Activated CD8-positive, alpha-beta memory T cell treated with anti-CD3 and anti-CD28 coated beads for 36 hours (primary cell): ENCODE results near the gene GALNT2. TPM values are rescaled to one million over a fixed set of nuclear protein-coding genes. Genes with fewer than 3 reads are reported as not detected.

Source experiments
- CTCF ChIA-PET: fragments of 350-600 bp; sonication (Branson Sonifier 250); formaldehyde crosslinking; loops from one replicate; lab custom pipeline; 2021; ENCODE audit warnings: antibody characterized with exemption; lab: Charles Lee
- POLR2A ChIA-PET: fragments of 350-600 bp; sonication (Branson Sonifier 250); formaldehyde crosslinking; loops from one replicate; lab custom pipeline; 2021; ENCODE audit warnings: antibody characterized with exemption; lab: Charles Lee
- total RNA-seq, 2 experiments: library from RNA; stranded (reverse); gene quantifications; one replicate each; pipeline ENCODE4 v1.2.3, GENCODE V29; 2021

GALNT2 gene
- total RNA-seq, 2 experiments from 2014 or later = 66.2 to 70.1 TPM

DNA sequence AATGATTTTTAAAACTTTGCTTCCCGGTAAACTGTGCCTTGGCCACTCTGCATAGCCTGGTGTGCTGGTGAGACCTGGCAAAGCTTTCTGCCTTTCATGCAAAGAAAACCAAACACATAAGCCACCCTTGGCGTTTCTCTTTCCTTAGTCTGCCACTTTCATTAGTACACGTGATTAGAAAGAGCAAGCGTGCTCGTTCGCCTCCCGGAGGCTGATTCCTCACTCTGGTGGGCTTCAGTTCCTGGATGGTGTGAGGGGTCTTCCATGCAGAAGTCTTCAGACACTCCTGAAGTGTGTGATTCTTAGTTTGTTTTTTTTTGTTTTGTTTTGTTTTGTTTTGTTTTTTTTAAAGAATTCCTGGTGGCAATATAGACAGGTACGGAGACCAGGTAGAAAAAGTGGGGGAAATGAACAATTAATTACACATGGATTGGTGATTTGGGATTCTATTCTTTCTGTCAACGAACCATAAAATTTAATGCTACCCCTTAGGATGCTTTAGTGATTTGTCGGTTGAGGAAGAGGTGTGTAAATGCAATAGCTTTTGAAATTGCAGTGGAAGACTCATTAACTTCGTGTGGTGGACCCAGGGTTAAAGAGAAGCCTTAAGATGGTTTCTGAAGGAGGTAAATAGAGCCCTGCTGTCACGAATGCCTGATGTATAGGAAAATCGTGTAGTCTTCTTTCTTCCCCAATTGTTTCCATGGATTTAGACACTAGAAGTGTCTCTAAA, 2.1 kb downstream of the GALNT2 start:
- ChIA-PET POLR2A (no interaction called here), CTCF (interaction anchor here (0.9 kb wide), 1 partner anchor 41 kb away, joined by 3 read pairs; no protein-coding TSS in a partner anchor)

DNA sequence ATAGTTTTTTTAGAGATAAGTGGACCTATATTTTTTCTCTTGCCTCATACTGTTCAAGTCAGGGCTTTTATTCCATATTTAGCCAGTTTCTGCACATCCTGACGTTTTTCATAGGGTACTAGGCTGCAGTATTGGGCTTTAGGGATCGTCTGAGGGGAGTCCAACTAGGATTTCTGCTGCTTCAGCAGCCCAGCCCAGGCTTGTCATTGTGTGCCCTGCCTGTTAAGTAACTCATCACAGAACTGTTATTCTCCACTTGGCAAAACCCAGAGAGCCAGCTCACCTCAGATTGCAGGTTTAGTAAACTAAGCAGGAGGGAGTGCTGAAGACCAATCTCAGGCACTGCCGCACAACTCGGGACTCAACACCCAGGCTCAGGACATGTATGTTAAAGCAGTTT, 2.8 kb downstream of the GALNT2 start:
- POLR2A ChIA-PET = no interaction called here
- CTCF ChIA-PET = interaction anchor here (0.6 to 0.9 kb wide), 3 partner anchors 40 to 233 kb away, joined by 3 read pairs; no protein-coding TSS in a partner anchor

DNA sequence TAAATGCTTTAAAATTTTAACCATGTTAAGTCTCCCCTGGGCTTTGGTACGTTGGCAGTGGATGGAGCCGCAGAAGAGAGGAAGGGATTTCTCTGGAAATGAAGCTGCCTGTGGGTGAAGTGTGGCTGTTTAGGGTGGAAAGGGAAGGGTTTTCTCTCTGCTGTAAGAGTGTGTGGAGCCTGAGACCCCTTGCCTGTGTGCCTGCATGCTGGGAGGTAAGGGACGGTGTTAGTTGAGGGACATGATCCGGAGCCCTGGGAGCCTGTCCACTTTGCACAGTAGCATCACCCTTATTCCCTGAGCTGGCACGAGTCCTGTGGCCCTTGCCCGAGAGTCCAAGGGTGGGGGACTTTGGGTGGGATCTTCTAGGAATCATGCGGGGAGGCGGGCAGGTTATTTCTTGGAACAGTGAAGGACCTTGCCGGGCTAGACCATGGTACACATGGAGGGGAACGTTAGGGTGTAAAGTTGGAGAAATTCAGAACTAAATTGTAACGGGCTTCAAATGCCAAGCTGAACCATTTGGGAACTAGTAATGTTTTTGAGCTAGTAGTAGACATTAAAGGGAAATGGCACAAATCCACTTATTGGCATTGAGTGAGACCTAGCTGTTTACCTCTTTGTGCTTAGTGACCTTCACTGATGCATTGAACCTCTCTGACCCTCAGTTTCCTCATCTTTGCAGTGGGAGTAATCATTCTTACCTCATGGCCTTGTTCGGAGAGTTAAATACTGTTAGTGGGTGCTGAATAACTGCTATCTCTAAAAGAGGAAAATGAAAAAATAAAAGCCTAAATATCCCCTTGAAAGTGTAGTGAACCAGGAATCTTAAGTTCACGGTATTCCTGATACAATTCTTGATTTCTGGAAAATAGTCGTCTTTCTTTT, 3.5 kb downstream of the GALNT2 start:
- CTCF ChIA-PET = interaction anchor here (0.6 to 0.7 kb wide), 3 partner anchors 97 to 232 kb away, joined by 3 to 4 read pairs (median 3); no protein-coding TSS in a partner anchor
- POLR2A ChIA-PET = no interaction called here

DNA sequence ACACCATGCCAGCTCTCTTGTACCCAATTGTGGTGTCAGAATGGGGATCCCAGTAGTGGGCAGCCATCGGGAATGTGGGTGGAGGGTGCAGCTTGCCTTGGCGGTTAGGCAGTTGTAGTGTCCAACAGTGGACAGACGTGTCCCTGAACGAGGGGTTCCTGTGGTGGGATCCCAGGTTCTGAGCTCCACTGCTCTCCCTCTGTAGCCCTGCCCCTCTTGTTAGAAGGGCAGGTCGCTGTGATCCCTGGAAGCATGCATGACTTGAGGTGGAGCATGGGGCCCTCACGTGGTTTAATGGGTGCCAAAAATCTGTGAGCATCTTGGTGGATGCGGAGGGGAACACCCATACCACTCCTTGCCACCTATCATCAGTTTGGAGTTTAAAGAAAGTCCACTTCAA, 4.3 kb downstream of the GALNT2 start:
- POLR2A ChIA-PET = interaction anchor here (0.7 kb wide), 1 partner anchor 907 kb away, joined by 9 read pairs; the partner anchor contains the start of genes ARV1 and TTC13

DNA sequence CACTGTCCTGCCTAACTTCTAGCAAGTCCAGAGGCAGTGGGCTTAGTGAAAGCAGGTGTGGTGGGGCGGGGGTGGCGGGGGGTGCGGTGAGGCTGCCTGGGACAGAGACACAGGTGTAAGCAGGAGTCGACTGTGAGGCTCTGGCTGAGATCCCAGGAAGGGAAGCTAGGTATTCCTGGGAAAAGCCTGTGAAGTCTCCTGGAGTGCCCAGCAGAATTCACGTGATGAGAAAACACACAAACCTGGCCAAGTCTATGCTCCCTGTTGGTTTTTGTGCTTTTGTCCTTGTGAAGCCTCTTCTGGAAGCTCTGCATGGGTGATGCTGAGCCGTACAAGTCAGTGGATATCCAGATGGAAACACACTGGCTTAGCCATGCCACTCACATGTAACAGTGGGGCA, 5.3 kb downstream of the GALNT2 start:
- POLR2A ChIA-PET = interaction anchor here (0.6 kb wide), 1 partner anchor 138 kb away, joined by 4 read pairs; no protein-coding TSS in a partner anchor
- CTCF ChIA-PET = interaction anchor here (0.7 kb wide), 1 partner anchor 248 kb away, joined by 3 read pairs; no protein-coding TSS in a partner anchor

More for the DNA sequence above, 4.3 kb downstream of the GALNT2 start:
- CTCF ChIA-PET = interaction anchor here (0.7 kb wide), 1 partner anchor 249 kb away, joined by 3 read pairs; no protein-coding TSS in a partner anchor

DNA sequence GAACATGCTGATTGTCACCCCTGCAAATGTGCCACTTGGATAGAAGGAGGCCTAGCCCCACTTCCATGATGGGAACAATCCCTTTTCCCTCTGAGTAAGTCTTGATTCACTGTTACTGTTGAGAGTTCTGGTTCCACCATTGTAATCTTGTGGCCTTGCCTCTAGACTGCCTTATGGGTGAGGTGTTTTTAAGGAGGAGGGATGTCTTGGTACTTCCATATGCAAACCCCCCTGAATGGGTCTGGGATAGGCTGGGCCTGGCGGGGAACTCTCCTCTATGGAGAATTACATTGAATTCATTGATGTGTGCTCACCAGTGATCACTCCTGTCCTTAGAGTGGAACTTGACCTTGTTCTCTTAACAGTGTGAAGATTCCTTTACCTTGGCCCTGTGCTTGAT, 5.8 kb downstream of the GALNT2 start:
- CTCF ChIA-PET = no interaction called here
- POLR2A ChIA-PET = no interaction called here

DNA sequence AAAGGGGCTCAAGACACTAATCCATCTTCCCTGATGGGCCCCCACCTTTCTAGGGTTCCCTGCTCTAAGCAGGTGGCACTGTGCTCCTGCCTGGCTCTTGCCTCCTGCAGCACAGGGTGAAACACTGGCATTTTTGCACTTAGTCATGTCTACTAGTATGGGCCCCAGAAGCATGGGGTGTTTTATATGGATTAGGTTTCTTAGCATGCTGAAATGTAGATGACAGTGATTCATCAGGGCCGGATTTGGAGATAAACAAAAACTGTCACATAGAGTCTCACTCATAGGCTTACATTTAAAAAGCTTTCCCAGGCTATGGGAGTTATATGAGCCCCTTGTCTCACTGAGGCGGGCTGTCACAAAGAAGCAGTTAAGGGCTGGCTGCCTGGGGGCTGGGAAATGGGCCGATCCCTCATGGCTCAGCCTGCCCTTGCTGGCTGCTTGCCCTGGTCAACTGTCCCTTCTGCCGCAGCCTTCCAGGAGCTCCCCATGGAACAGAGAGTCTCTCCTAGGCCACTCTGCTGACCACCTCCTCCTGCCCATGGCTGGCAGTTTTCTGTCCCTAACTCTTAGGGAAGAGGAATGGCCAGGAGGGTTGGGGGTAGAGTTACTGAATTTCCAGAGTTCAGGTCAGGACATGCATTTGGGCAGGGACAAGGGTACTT, 6.5 kb downstream of the GALNT2 start:
- CTCF ChIA-PET = no interaction called here
- POLR2A ChIA-PET = no interaction called here

DNA sequence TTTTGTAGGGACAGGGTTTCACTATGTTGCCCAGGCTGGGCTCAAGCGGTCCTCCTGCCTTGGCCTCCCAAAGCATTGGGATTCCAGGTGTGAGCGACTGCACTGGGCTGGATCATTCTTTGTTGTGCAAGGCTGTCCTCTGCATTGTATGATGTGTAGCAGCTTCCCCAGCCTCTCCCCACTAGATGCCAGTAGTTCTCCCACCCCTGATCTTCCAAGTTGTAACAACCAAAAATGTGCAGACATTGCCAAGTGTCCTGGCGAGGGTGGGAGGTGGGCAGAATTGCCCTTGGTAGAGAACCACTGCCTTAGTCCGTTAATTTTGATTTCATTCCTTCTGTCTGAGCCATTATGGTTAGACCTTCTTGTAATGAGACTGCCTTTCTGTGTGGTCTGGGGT, 7.2 kb downstream of the GALNT2 start:
- ChIA-PET CTCF (no interaction called here), POLR2A (no interaction called here)

DNA sequence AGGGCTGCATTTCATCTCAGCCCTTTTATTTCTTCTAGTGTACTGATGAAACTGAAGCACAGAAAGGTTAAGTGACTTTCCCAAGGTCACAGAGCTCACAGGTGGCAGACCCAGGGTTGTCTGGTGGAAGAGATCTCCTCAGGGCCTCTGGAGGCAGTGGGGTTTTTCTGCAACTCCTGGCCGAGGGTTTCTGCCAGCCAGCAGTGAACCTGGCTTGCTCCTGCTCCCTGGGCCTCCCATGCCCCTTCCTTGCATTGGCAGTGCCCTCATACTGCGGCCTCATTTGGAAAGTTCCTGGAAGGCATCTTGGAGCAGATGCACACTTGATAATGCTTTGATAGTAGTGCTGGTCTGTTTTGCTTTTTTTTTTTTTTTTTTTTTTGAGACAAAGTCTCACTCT, 7.7 kb downstream of the GALNT2 start:
- POLR2A ChIA-PET = no interaction called here
- CTCF ChIA-PET = no interaction called here

DNA sequence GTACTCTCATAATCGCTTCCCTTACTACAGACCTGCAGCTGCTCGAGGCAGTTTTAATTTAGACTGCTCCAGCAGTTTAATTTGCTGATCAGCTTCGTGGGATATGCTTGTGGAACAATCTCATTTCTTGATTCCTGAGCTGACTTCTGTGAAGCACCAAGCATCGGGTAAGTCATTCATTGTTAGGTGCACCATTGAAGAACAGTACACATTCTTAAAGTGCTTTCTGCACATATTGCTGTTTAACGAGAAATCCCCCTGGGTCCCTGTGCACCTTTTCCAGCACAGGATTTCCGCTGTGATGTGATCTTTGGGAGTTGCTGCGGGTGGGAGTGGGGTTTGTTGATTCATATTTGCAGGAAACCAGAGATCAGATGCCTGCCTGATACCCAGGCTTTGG, 9.1 kb downstream of the GALNT2 start:
- CTCF ChIA-PET = no interaction called here
- POLR2A ChIA-PET = no interaction called here

DNA sequence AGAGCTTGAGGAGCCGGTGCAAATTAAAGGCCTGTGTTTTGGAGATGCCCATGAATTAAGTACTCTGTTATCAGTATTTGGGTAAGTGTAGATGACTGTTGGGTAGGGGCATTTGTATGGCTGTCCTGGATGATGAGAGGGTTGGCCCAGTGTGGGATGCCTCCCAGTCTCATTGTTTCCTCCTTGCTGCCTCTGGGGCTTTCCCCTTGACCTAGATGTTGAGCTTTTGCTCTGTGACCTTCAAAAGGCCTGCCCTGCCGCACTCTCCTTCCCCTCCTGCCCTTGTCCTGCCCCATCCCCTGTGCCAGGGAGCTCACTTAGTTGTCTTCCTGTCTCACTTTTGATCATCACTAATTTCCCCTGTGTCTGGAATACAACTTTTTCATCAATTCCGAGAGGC, 10.0 kb downstream of the GALNT2 start:
- ChIA-PET POLR2A (no interaction called here), CTCF (no interaction called here)

DNA sequence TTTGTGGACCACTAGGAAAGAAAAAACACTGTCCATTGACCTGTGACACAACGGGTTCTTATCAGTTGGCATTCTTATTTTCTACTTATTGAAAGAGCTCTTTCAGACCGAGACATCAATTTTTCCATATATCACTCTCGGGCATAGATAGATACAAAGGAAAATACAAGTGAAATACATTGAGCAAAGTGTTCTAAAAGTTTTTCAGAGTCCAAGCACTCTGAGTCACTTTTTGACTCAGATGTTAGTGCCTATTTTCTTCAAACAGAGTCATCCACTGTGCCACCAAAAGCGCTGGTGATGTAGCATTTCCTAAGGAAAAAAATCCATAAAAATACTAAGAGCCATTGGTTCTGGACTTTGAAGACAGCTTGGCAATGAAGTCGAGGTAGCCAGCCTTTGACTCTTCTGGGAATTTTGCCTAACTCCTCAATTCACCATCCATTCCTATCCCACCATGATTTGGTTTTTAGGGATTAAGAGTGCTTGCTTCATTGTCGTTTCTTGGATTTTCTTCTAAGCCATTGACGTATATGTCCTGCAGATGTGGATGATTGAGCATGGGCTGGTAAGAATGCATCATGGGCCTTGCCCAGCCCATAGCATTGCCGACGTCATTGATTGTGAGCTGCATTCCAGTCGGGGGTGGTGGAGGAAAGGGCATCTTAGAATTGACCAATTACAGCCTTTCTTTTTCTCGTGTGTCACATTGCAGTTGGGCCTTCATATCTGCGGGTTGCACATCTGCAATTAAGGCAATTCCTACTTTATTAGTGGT, 10.6 kb downstream of the GALNT2 start:
- ChIA-PET CTCF (interaction anchor here (1.1 kb wide), 1 partner anchor 32 kb away, joined by 3 read pairs; no protein-coding TSS in a partner anchor), POLR2A (no interaction called here)

DNA sequence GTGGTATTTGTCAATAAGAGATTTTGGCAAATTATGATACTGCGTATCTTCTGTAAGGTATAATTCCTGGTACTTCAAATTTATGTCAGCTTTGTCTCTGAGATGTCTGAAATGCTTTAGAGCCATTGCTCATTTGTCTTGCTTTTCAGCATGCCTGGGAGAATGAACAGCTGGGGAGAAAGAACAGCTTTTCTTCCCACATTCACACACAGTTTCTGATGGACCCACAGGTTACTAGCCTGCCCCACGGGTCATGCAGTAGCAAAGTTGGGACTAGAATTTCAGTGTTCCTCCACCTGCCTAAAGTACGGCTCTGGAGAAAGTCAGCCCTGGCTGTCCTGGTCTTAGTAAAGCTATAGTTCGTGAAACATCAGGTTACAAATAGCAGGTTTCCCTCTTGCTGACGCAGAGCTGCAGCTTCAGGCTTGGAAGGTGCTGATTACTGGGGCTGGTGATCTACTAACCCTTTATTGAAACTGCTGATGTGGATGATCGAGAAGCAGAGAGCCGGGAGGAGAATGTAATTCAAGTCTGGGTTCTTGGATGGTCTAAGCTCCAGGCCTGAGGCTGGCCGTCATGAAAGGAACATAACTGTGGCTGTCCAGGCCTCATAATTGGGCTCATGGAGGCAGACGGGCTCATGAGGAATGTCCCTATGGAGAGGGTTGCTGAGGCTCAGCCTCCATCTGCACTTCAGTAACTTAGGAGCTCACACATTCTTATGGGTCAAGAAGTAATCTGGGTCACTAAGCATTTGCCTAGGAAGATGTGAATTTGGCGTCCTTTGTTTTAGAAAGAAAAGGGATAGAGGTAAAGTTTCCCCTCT, 12.4 kb downstream of the GALNT2 start:
- ChIA-PET CTCF (interaction anchor here (1.2 kb wide), 1 partner anchor 25 kb away, joined by 3 read pairs; no protein-coding TSS in a partner anchor), POLR2A (no interaction called here)

DNA sequence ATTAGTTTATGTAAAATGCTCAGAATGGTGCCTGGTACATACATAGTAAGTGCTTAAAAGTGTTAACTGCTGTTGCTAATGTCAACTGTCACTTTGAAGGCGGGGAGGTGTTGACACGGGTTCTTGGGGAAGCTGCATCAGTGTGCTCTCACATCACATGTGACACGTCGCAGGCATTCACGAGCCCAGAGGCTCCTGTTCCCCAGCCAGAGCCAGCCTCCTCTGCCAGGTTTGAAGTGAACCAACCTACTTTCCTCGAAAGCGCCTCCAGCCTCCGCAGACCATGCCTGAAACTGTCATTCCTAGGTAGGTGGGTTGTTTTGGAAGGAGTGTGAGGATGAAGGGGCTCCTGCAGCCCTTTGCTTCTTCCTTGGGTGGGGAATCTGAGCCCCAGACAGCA, 13.8 kb downstream of the GALNT2 start:
- POLR2A ChIA-PET = interaction anchor here (1.2 kb wide), 1 partner anchor 11 kb away, joined by 3 read pairs; no protein-coding TSS in a partner anchor

DNA sequence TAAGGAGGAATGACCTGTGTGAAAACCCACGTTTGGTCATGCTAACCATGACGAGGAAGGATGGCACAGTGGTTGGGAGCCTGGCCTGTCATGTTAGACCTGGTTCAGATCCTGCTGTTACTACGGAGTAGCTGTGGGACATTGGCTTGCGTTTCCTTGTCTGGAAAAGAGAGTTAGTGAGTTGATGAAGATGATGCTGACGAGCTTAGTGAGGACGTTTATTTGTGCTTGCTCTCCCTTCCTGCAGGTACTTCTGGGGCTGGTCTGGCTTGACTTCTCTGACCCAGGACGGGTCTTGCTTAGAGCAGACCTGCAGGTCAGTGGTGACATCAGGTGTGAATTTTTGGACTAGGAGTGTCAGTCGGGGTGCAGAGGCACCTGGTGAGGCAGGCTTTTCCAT, 14.7 kb downstream of the GALNT2 start:
- ChIA-PET CTCF (interaction anchor here (0.6 kb wide), 1 partner anchor 29 kb away, joined by 3 read pairs; no protein-coding TSS in a partner anchor), POLR2A (no interaction called here)

More for the DNA sequence above, 13.8 kb downstream of the GALNT2 start:
- CTCF ChIA-PET = no interaction called here

DNA sequence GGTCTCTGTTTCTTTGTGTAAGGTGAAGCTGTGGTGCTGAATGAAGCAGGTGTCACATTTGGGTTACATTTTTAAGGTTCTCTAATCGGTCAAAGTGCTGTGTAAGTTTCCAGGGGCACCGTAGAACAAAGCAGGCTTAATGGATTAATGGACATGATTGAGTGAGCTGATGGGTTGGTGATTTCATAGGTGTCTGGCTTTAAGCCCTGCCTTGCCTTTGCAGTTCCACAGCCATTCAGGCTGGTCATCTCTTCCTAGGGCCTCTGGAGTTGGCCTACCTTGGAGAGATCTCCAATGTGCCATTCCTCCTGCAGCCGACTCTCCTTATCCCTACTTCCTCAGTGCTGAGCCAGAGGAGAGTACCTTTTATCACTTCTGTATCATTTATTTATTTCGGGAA, 15.2 kb downstream of the GALNT2 start:
- CTCF ChIA-PET = no interaction called here
- POLR2A ChIA-PET = no interaction called here

DNA sequence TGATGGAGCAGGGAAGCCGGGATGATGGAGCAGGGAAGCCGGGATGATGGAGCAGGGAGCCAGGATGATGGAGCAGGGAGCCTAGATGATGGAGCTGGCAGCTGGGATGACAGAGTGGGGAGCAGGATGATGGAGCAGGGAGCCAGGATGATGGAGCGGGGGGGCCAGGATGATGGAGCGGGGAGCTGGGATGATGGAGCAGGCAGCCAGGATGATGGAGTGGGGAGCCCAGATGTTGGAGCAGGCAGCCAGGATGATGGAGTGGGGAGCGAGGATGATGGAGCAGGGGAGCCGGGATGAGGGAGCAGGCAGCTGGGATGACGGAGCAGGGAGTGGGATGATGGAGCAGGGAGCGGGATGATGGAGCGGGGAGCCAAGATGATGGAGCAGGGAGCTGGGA, 16.0 kb downstream of the GALNT2 start:
- ChIA-PET CTCF (interaction anchor here (1.1 to 1.4 kb wide), 2 partner anchors 16 to 27 kb away, joined by 3 to 4 read pairs; partner anchors contain the start of gene GALNT2), POLR2A (no interaction called here)
